Placental epithelial cell (primary cell): ENCODE results near the gene TEX19. TPM values are rescaled to one million over a fixed set of nuclear protein-coding genes. Genes with fewer than 3 reads are reported as not detected.

Experiments used
- total RNA-seq: library from RNA; depleted of rRNA; stranded (reverse); fragments of >200 nt; gene quantifications from 2 replicates; pipeline ENCODE4 v1.2.3, GENCODE V29; 2012

TEX19 gene, protein sequence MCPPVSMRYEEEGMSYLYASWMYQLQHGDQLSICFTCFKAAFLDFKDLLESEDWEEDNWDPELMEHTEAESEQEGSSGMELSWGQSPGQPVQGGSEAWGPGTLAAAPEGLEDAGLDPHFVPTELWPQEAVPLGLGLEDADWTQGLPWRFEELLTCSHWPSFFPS
- total RNA-seq, result under 0.01 and 0.11 TPM in 2 replicates

DNA sequence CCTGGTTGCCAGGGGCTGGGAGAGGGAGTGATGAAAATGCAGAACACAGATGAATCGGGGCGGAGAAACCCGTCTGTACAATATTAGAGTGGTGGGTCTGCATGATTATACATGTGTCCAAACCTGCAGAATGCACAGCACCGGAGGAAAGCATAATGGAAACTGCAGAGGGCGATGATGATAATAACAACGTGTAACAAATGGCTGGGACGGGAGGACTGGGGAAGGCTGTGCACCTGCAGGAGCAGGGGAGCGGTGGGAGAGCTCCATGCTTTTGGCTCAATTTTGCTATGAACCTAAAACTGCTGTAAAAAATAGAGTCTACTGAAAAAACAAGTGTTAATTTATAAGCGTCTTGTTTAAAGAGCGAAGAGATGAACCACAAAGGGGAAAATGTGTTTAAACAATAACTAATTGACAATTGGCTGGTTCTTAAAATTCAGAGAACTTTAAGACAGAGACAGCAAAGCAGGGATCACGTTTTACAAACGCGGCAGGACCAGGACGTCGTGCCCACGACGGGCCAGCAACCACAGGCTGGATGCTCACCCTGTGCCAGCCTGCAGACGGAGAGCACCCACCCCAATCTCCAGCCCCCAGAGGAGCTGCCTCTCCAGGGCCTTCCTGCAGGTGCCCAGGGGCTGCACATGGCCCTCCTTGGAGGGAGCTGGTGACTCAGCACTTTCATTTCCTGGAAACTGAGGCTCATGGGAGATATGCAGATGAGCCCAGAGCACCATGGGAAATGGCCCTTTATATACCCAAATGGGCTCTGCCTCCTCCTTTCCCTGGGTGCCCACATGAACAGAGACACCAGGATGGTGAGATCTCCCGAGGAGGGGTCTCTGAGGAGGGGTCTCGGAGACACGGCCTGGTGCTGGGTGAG is at the start of gene TEX19:
Gene TEX19, plus strand, starts transcription at position 783 of the 886 bp plus-strand sequence. CDS start 2,904 bp downstream, outside the sequence.

DNA sequence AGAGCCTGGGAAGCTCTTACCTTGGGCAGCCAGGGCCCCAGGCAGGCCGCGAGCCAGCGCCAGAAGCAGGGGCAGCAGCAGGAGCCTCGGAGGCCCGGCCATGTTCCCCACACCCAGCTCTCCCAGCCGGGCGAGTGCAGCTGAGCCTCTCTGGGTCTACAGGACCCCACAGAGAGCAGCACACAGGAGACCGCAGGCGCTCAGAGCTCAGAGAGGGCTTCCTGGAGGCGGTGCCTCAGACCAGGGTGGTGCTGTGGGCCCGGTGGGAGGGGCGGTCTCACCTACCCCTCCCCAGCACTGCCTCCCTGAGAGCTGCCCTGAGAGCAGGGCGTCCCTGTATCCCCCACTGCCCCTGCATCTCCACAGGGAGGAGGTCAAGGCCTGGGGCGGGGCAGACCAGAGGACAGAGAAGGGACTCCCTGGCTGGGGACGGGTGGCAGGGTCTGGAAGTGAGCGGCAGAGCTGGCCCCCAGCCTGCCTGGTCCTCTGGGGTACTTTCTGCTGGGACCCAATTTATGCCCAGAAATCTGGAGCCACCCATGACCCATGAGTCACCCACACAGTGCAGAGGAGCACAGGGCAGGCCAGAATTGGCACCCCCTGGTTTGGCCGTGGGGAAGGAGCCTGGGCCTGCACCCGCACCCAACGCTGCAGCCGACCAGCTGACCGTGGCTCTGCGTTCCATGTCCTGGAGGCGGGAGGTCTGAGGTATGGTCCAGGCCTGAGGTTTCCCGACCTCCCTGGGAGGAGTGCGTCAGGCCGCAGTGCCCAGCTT is 41.5 kb upstream of the TEX19 start, which contains the start of gene CD7:
Gene CD7, minus strand, starts transcription at position 215 of the 775 bp plus-strand sequence. Its CDS starts 113 bp downstream, at position 102.

DNA sequence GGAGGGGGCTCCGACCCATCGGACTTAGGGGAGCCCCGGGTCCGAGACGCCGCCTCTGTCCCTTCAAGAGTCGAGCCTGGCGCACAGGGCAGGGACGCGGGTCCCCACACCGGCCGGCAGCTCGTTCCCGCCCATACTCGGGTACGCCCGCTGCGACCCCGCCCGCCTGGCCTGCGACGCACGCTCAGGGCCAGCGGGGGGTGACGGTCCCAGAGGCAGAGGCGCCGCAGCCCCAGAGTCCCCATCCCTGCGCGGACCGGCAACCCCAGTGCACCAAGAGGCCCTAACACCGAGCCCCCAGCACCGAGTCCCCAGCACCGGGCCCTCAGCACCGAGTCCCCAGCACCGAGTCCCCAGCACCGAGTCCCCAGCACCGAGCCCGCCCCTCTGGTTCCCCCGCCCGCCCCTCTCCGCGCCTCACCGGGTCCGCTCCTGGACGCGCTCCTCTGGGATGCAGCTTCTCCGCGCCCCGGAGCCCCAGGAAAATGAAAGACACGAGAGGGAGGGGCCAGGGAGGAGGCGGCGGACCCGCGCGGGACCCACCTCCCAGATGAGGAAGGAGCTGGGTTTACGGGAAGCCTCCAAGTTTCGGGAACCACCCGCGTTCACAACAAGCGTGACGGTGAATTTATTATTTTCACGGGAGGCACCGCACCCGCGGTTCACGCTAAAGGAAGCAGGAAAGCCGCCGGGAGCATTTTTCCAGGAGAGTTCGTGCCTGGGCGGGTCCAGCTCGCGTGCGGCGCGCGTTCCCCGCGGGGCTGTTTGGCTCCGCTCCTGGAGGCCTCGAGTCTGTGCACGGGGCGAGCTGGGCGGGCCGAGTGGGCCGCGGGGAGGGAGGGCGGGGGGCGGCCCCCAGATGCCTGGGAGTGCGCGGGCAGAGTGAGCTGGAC is 25.5 kb upstream of the TEX19 start, which contains the start of gene SECTM1:
Gene SECTM1, minus strand, starts transcription at position 488 of the 893 bp plus-strand sequence. CDS start 6,526 bp downstream, outside the sequence.

DNA sequence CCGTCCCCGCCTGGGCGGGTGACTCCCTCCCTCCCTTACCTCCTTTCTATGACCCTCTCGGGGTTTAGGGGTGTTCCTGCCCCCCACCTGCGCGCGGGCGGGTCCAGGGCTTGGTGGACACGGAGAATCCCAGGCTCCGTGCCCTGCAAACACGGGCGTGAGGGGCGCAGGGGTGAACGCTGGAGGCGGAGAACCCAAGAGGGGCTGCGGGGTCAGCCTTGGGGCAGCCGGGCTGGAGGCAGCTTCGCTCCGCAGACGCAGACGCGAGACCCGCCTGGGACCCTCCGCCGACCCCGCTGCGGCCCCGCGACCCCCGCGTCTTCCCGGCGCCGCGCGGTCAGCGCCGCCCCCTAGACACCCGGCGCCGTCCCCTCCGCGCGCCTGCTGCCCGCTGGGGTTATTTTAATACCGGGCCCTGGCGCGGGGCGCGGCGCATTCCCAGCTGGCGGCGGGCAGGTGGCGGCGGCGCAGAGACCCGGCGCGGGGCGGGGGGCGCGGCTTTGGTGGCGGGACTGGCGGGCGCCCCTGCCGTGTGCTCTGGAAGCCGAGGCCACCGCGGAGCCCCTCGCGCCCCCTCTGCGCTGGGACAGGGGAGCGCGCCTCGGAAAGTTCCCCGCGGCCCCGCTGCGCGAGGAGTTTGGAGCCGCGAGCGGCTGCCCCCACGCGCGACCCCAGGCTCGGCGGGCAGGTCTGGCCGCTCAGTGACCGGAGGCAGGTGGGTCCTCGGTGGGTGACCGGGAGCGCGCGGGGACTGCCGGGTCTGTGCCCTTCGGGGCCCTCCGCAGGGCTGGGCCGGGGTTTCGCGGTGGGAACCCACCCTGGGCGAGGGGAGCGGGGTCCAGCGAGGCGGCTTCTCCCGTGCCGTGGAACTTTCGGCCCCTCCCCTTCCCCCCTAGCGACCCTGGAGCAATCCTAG is 12.5 kb downstream of the TEX19 start, which contains the start of gene UTS2R:
Gene UTS2R, plus strand, starts transcription at position 433 of the 916 bp plus-strand sequence. CDS start 2,560 bp downstream, outside the sequence.

Other genes with a start within 250 kb of the TEX19 start
- 18.2 and 31.0 TPM in 2 replicates for gene CCDC57, start 146.4 kb upstream of the TEX19 start, total RNA-seq
- gene SLC16A3, start 130.2 kb upstream of the TEX19 start, total RNA-seq, result 87.9 and 172 TPM in 2 replicates
- 51.4 and 65.6 TPM in 2 replicates for gene CSNK1D, start 85.5 kb upstream of the TEX19 start, total RNA-seq
- not detected in 2 replicates for gene CD7, start 41.6 kb upstream of the TEX19 start, total RNA-seq
- 0.65 and 11.0 TPM in 2 replicates for gene SECTM1, start 25.5 kb upstream of the TEX19 start, total RNA-seq
- gene UTS2R, start 12.5 kb downstream of the TEX19 start, total RNA-seq, result not detected in 2 replicates
- 15.2 and 27.9 TPM in 2 replicates for gene HEXD, start 59.1 kb downstream of the TEX19 start, total RNA-seq
- 38.5 and 39.5 TPM in 2 replicates for gene OGFOD3, start 59.3 kb downstream of the TEX19 start, total RNA-seq
- gene CYBC1, start 91.5 kb downstream of the TEX19 start, total RNA-seq, result 61.7 and 67.1 TPM in 2 replicates
- gene NARF, start 99.5 kb downstream of the TEX19 start, total RNA-seq, result 65.6 and 65.7 TPM in 2 replicates
- gene FOXK2, start 160.5 kb downstream of the TEX19 start, total RNA-seq, result 36.1 and 42.7 TPM in 2 replicates